Right ventricle myocardium inferior (tissue), 1 donor: ENCODE results near the gene NAA80. TPM values are rescaled to one million over a fixed set of nuclear protein-coding genes. Genes with fewer than 3 reads are reported as not detected.

Experiments
- ATAC-seq: fragments of 200-7000 bp; cut with Tn5 transposase; one replicate; pipeline ENCODE4 v1.9.1; 2020; ENCODE audit warnings: mild to moderate bottlenecking, moderate library complexity
- DNase-seq: peaks from one replicate; pipeline ENCODE4 v3.0.0; 2021; ENCODE audit errors: missing footprints
- intact Hi-C: fragments of 100-400 bp; cut with DNase I; formaldehyde crosslinking; loops from one replicate; pipeline ENCODE4 v1.11.0; 2022
- total RNA-seq: library from RNA; stranded (reverse); fragmentation: NEBNext Ultra II Directional; extraction: Animal tissue kit (Norgen Biotek cat#: 25700); gene quantifications from one replicate; pipeline ENCODE4 v1.2.1, GENCODE V29; 2021
- donor health status: DM: no; HTN: yes; CAD: no; lungs with severe emphysema.

Gene NAA80
- total RNA-seq, 1 donor from 2014 or later: 5.8 TPM

GRCh38 chr3:50333744-50334328 is 34.6 kb upstream of the NAA80 start:
- DNase-seq (peak; percentile 67), ATAC-seq (peak; percentile 33)
- intact Hi-C loops: no loop called here

GRCh38 chr3:50331364-50331907 is 32.2 kb upstream of the NAA80 start:
- intact Hi-C loops: no loop called here
- DNase-seq (peak; percentile 34), ATAC-seq (no peak)

GRCh38 chr3:50330330-50330729 is 31.1 kb upstream of the NAA80 start:
- DNase-seq (peak; percentile 49), ATAC-seq (no peak)
- intact Hi-C loops: no loop called here

GRCh38 chr3:50327943-50328691 is 28.9 kb upstream of the NAA80 start, which contains the start of gene TUSC2:
TUSC2 (minus strand) TSS chr3:50328223; CDS start chr3:50328099, 124 bp downstream.
- DNase-seq: peak; percentile 99
- ATAC-seq: peak; percentile 91
- intact Hi-C loops: no loop called here

GRCh38 chr3:50327129-50327528 is 27.9 kb upstream of the NAA80 start:
- no peak for ATAC-seq
- no peak for DNase-seq

GRCh38 chr3:50326182-50326541 is 27.0 kb upstream of the NAA80 start:
- no peak for ATAC-seq
- intact Hi-C loops: no loop called here

More at GRCh38 chr3:50327129-50327528, 27.9 kb upstream of the NAA80 start:
- intact Hi-C loops: no loop called here

GRCh38 chr3:50325497-50326181 is 26.4 kb upstream of the NAA80 start:
- ATAC-seq (no peak), DNase-seq (no peak)
- intact Hi-C loops: loop anchor here (2.0 kb wide), 1 partner anchor 51 kb away; no protein-coding TSS in a partner anchor

More at GRCh38 chr3:50326182-50326541, 27.0 kb upstream of the NAA80 start:
- DNase-seq: no peak

GRCh38 chr3:50325113-50325480 is 25.9 kb upstream of the NAA80 start:
- ATAC-seq: no peak
- intact Hi-C loops: loop anchor here (2.0 kb wide), 1 partner anchor 50 kb away; no protein-coding TSS in a partner anchor
- no peak for DNase-seq

- ATAC-seq: peak; percentile 12
- intact Hi-C loops: loop anchor here (1.0 to 2.0 kb wide), 2 partner anchors 50 to 64 kb away; no protein-coding TSS in a partner anchor
Measured at GRCh38 chr3:50324351-50325112, 25.3 kb upstream of the NAA80 start.

GRCh38 chr3:50323614-50324199 is 24.5 kb upstream of the NAA80 start:
- ATAC-seq (peak; percentile 1), DNase-seq (no peak)
- intact Hi-C loops: loop anchor here (1.0 to 2.0 kb wide), 2 partner anchors 49 to 63 kb away; no protein-coding TSS in a partner anchor

More at GRCh38 chr3:50324351-50325112, 25.3 kb upstream of the NAA80 start:
- DNase-seq: peak; percentile 91

GRCh38 chr3:50323092-50323600 is 23.9 kb upstream of the NAA80 start:
- no peak for ATAC-seq
- intact Hi-C loops: no loop called here
- DNase-seq: peak; percentile 69

- intact Hi-C loops: no loop called here
- no peak for ATAC-seq
- DNase-seq: peak; percentile 81
Measured at GRCh38 chr3:50322386-50323091, 23.3 kb upstream of the NAA80 start, which contains the start of gene HYAL2. HYAL2 (minus strand) TSS chr3:50322745; CDS start chr3:50320489, 2,256 bp downstream.

GRCh38 chr3:50322115-50322385 is 22.8 kb upstream of the NAA80 start:
- intact Hi-C loops: no loop called here
- ATAC-seq (no peak), DNase-seq (no peak)

GRCh38 chr3:50321336-50322114 is 22.3 kb upstream of the NAA80 start:
- intact Hi-C loops: loop anchor here (1.0 kb wide), 2 partner anchors 18 to 22 kb away; partner anchors contain the start of genes HYAL1, HYAL3 and NAA80
- DNase-seq (peak; percentile 96), ATAC-seq (peak; percentile 84)

GRCh38 chr3:50320853-50321335 is 21.7 kb upstream of the NAA80 start:
- peak; percentile 73 for ATAC-seq
- DNase-seq: peak; percentile 91
- intact Hi-C loops: loop anchor here (1.0 kb wide), 2 partner anchors 18 to 22 kb away; partner anchors contain the start of genes HYAL1, HYAL3 and NAA80

GRCh38 chr3:50319894-50320625 is 20.9 kb upstream of the NAA80 start:
- no peak for ATAC-seq

More at GRCh38 chr3:50319894-50320625, 20.9 kb upstream of the NAA80 start:
- peak; percentile 18 for DNase-seq
- intact Hi-C loops: no loop called here
